HG02759 (cell line): Measurements from ENCODE around the gene NUMBL.

ENCODE experiments used
- ATAC-seq: cut with Tn5 transposase; IDR thresholded peaks from one replicate; pipeline ENCODE4 v1.9.1; 2021; ENCODE audit warnings: mild to moderate bottlenecking, moderate library complexity; ENCODE audit not compliant: unreplicated experiment

NUMBL gene

DNA sequence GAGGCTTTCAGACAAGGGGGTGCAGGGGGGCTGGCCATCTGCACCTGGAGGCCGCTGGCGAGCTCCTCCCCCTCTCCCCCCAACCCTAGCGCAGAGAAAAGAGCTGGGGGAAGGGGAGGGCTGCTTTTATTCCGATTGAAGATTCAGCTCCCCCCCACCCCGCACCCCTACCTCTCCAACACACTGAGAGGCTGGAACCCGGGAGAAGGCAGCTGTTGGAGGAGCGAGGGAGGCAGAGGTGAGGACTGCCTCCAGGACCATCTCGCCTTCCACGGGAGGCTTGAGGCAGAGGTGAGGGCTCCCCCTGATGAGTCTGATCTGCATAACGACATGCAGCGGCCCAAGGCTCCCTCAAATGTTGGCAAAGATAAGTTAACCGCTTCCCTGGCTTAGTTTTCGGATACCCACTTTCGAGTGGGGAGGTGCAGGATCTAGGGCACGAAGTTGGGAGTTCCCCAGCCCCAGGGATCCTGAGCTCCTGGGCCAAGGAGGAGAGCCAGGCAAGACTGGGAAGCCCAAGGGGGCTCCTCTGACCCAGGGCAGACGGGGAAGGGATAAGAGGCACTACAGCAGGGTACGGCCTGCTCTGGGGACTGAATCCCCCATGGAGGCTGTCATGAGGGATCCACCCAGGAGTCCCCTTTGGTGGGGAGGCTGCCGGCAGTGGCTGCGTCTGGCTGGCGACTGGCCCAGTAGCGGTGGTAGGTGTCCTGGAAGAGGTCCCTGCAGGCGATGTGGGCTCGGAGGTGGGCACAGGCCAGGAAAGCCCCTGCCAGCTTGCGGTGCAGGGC is 1.2 kb upstream of the NUMBL start:
- ATAC-seq: no peak

DNA sequence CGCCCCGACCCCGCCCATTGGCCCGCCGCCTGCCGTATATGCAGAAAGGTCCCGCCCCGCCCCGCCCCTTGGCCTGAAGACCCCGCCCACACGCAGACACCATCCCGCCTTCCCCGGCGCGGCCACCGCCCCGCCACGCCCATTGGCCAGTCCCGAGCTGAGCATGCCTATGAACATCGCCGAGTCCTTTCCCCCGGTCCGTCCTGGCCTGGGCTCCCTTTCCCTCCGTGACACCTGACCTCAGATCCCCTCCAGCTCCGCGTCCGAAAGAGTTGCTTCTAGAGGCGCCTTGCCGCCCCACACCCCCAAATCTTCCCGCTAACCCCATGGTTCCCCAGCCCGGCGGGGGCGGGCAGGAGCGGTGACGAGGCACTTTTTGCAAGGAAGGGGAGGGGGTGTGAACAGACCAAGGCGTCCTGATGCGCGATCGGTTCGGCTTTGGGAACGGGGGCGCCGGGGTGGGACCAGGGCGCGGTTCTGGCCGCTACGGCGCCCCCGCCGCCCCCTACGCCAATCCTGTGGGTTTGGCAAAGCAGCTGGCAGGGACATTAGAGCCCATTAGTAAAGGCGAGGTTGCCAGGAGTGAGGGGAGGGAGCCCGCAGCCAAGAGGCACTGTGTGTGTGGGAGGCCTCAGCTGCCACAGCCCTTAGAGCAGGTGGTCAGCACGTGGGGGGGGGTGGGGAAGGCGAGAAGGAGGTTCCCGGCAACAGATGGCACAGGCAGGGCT is 406 bp upstream of the NUMBL start:
- peak; percentile 71 for ATAC-seq

DNA sequence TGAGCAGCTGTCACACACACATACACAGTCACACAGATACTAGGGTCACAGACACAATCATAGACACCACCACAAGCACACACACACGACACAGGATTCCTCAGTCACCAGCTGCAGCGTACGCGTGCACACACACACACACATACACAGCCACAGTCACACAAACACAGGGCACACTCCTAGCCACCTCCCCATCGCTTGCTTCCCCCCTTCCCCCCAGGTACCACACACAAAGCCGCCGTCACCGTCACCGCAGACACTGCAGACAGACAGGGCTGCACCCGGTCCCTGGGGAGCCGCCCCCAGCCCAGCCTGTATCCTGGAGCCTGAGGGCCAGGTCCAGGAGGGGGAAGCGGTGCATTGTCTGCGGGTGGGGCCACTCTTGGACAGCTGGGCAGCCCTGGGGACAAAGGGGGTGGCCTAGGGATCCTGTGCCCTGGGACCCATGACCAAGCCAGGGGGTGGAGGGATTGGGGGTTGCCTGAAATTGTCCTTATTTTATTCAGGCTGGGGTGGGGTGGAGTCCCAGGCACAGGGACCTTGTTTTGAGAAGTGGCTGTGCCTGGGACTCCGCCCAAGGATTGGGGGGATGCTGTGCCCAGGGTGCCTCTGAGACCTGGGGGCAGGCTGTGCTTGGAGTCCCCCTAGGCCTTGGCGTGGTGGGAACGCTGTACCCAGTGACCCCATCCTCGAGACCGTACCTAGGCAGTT is 957 bp downstream of the NUMBL start:
- no peak for ATAC-seq

DNA sequence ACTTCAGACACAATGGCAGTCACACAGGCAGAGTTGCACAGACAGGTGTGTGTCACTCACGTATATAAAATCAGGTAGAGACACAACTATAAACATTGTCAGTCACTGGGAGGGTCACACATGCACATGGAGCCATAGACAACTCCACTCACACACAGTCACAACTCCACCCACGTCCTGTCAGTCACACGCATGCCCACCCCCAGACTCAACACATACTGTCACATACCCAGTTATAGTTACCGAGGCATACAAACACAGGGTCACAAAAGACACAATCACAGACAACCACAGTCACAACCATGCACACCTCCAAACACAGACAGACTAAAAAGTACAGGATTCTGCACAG is 1.5 kb downstream of the NUMBL start:
- ATAC-seq: no peak

DNA sequence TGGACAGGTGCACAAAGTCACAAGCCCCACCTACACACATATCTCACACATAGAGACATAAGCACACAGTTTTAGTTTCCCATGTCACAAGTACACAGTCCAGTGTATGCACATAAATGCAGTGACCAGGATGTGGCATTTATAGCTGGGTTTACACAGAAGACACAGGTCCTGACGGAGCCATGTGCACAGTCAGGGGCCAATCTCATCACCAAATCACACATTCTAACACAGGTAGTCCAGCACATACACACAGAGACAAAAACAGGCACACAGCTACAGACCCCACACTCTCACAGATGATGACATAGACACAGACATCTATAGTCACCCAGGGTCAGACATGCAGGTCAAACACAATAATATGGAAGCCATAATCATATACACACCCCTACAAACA is 2.1 kb downstream of the NUMBL start:
- no peak for ATAC-seq

DNA sequence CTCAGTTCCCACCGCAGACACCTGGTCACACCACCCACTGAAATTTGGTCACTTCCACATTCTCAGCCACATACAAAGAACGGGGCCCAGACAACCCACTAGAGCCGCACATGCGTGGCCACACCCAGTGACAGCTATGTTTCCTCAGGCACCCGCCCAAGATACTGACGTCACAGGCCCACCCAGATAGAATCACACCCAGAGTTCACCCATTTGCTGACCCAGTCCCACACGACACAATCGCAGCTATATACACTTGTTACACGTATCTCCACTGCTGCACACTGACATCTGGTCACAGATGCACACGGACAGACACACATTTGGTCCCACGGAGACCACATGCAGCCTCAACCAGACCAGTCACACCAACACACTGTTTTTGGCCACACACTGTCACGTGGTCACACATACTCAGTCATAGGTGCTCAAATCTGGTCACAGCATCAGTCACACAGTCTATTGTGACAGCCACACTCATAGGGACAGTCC is 2.9 kb downstream of the NUMBL start:
- no peak for ATAC-seq

DNA sequence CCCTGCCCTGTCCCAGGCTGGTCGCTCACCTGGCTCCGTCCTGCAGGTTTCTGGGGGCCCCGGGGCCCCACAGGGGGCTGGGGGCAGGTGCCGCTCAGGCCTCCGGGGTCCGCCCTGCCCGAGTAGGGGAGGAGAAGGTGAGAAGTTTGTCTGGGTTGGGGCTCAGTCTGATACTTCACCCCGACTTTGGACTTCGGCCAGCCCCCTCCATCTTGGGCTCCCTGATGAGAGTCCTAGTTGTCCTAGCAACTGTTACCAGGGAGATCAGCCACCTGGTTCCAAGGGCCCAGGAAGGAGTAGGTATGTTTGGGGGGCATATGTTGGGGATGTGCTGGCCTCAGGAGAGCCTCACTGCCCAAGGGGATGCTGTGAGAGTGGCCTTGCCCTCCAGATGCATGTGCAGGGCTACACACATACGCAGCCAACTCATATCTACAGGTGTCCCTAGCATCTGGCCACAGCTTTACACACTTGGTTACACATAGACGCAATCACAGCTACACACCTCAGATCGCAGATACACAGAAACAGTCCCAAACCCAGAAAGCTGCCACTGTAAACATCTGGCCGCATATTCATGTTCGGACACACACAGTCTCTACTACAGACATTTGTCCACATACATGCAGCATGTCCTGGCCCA is 3.4 kb downstream of the NUMBL start:
- ATAC-seq: no peak

DNA sequence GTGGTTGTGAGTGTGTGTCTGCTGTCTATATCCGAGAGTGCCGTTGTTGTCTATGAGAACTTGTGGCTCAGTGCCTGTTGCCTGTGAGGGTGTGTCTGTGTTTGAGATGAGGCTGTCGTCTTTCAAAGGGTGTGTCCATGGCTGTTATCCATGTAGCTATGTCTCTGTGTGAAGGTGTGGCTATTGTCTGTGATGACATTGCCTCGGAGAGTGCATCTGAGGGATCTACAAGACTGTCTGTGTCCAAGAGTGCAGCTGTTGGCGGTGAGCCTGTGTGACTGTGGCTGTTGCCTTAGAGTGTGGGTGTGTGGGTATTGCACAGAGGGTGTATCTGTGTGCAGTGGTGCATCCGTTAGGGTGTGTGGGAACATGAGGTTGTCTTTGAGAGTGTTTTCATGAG is 4.9 kb downstream of the NUMBL start:
- ATAC-seq: no peak

DNA sequence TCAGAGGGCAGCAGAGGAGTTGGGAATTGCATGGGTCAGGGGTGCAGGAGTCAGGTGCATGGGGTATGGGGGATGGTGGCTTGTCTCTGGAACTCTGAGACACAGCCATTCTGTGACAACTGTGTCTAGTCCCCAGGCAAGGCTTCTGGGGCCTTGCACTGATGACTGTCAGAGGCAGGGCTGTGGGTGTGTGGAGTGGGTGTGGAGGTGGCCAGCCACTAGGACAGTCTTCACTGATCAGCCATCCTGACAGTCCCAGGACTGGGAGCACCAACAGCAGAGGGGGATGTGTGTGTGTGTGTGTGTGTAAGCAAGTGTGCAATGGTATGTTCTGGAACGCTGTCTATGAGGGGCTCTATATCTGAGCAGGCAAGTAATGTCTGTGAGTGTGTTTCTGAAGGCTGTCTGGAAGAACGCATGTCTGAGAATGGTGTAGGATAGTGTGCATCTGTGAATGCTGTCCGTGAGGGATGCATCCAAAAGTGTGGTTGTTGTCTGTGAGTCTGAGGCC is 5.4 kb downstream of the NUMBL start:
- ATAC-seq: no peak

DNA sequence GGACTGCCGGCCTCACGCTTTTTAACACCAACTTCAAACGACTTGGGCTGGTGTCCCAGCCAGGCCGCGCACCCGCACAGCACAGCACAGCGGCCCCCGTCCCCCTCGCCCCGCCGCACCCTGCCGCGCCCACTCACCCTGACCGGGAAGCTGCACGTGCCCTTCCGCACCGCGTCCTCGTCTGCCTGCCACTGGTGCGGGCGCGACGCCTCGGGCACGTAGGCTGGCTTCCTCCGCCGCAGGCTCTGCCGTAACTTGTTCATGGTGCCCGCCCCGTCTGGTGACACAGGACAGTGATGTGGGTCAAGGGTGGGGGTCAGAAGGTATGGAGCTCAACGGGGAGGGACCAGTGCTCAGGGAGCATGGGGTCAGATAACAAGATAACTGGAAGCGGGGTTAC is 6.2 kb downstream of the NUMBL start:
- no peak for ATAC-seq

DNA sequence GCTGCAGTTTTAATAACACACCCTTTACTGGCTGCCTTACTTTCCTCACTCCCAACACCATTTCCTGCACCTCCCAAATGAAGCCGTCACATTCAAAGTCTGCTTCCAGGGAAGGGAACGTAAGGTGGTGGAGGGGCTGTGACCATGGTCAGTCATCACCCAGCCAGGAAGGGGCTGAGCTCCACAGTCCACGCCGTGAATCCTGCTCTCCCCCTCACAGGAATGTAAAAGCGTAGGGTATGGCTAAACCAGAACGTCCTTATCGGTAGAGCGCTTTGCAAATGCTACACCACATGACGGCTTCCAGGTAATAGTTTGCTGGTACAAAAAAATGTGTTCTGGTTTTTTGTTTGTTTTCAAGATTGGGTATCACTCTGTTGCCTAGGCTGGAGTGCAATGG is 7.0 kb downstream of the NUMBL start:
- no peak for ATAC-seq

DNA sequence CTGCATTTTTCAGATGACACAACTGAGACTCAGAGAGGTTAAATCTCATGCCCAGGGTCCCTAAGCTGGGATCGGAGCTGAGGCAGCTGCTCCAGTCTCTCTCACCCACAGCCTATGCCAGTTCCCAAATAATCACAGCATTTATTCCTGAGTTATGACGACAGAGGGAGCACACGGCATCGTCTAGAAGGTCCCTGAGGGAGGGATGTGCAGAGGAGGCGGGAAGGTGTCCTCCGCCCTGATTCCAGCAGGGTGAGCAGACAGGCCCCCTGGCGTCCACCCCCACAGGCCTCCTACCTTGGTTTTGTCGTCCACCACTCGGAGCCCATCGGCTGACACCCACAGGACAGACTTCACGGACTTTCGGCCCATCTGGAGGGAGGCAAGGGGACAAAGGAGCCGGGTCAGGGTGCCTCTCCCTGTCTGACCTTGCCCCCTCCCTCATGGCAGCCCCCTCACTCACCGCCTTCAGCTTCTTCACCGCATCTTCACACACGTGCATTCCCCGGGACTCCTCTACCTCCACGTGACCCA is 8.0 kb downstream of the NUMBL start:
- no peak for ATAC-seq

DNA sequence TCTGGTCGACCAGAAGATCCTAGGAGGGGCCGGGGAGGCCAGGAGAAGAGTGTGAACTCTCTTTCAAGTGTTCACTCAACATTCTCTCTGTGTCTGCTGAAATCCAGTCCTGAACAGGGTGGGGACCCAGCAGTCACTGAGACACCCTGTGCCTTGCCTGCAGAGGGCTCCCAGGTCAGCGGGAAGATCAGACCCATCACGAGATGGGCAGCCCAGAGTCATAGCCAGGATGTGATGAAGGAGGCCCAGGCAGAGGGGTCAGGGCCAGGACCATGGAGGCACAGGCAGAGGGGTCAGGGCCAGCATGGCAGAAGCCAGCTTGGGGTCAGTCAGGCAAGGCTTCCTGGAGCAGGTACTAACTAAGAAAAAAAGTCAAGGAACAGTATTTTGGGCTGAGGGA is 9.4 kb downstream of the NUMBL start:
- no peak for ATAC-seq

DNA sequence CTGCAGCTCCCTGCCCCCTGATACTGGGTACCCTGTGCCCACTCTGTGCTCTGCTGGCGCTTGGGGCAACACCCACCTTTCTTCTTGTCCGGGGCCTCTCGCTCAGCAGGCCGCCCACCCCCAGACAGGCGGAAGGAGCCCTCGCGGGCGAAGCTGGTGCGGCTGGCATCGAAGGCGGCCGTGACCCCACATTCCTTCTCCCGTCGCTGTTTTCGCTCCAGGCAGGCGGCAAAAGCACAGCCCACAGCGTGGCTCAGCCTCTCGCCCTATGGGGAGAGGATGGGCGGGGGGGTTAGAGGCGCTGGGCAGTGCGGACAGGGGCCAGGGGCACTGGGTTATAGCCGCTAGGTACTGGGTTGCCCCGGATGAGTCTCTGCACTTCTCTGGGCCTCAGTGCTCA is 13.3 kb downstream of the NUMBL start:
- ATAC-seq: no peak

DNA sequence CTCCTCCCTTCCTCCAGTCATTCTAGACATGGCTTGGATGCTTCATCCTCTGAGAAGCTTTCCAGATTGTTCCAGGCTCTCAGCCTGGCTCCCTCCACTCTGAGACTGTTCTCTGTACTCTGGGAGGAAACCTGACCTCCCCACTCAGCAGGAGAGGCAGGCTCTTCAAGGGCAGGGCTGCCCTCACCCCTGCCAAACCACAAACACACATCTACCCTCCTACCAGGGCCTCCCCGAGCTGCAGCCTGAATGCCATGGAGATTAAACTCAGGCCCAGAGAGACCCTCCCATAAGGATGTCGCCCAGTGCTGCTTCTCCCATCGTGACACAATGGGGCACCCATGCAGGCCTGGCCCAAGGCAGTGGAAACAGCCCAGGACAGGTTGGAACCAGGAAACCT is 16.2 kb downstream of the NUMBL start:
- no peak for ATAC-seq

DNA sequence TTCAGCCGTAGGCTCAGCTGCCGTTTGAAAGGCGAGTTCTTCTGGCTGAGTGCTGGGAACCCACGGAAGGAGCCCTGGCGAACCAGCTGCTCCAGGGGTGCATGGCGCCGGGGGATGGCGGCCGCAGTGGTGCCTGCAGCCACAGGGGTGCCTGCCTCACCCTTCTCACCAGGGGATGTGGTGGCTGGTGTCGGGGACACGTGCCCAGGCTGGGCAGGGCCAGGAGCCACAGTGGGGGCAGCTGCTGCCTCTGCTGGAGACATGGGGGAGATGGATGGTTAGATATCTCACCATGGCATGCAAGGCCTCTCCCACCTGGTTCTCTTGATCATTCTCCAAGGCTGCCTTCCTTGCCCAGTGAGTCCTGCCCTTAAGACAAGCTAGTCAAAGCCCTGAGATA is 17.1 kb downstream of the NUMBL start:
- ATAC-seq: no peak

DNA sequence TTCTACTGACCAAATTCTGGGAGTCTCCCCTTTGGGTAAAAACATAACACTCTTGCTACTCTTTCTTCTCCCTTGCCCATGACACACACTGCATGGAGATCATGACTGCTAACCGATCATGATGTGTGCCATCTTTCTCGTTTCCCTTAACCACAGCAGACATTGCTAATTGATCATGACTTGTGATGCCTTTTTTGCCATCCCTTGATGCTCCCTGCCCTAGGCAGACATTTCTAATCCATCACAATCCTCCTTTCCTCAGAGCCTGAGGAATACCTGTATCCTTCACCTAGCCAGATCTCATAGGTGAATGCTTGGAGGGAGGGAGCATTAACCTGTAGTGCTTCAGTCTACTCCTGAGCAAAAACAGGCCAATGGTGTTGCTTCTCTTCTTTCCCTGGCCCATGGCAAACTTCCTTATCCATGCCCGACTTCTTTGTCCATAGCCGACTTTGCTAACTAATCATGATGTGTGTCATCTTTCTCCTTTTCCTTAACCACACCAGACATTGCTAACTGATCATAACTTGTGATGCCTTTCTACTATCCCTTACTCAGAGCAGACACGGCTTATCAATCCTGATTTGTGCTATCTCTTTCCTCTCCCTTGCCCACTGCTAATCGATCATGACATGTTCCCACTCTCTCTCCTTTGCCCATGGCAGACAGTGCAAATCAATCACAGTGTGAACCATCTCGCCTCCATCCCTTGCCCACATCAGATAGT is 17.7 kb downstream of the NUMBL start:
- no peak for ATAC-seq

DNA sequence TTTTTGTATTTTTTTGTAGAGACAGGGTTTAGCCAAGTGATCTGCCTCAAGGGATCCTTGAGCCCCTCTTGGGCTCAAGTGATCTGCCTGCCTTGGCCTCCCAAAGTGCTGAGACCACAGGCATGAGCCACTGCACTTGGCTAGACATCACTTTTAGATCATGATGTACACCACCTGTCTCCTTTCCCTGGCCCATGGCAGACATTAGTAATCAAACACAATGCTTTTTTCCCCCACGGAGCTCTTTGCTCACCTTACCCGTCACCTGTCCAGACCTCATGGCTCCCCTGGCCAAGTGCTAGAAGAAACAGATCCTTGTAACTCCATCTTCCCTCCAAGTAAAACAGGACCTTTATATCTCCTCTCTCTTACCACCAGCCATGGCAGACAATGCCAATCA is 18.4 kb downstream of the NUMBL start:
- no peak for ATAC-seq

DNA sequence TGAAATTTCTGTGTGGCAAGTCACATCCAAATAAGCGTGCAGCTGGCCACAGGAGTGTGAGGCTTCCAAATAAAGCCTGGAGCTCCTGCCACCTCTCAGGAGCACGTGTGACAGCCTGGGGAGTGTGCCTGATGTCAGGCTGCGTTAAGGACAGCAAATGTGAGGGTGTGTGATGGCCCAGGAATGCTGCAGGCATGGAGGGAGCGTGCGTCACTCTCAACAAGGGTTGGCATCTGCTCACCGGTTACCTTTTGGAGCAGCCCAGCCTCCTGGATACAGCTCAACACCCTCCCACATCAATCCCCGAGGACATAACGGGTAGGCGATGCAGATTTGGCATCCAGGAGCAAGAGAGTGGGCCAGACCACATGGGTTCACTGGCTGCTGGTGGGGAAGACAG is 19.0 kb downstream of the NUMBL start:
- no peak for ATAC-seq

DNA sequence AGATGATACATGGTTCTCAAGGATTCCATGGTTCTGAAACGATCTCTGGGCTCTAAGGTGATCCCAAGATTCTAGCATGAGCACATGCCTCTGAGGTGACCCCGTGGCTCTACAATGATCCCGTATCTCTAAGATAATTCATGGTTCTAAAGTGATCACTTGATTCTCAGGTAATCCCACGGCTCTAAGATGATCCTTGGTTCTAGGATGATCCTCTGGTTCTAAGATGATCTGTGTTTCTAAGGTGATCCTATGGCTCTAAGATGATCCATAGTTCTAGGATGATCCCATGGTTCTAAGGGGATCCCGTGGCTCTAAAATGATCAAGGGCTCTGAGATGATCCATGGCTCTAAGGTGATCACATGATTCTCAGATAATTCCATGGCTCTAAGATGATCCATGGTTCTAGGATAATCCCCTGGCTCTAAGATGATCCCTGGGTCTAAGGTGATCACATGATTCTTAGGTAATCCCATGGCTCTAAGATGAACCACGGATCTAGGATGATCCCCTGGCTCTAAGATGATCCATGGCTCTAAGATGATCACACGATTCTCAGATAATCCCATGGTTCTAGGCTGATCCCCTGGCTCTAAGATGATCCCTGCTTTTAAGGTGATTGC is 21.3 kb downstream of the NUMBL start:
- ATAC-seq: no peak
